Activated CD4-positive, alpha-beta T cell treated with anti-CD3 and anti-CD28 coated beads for 36 hours (primary cell): ENCODE results near the gene OSBPL2. TPM values are rescaled to one million over a fixed set of nuclear protein-coding genes. Genes with fewer than 3 reads are reported as not detected.

ENCODE experiments used
- ATAC-seq: fragments of 200-7000 bp; cut with Tn5 transposase; one replicate; pipeline ENCODE4 v1.10.0; 2021; ENCODE audit warnings: mild to moderate bottlenecking, moderate library complexity
- CTCF ChIA-PET: fragments of 350-600 bp; sonication (Branson Sonifier 250); formaldehyde crosslinking; loops from one replicate; lab custom pipeline; 2021; ENCODE audit warnings: antibody characterized with exemption; lab: Charles Lee
- POLR2A ChIA-PET: fragments of 350-600 bp; sonication (Branson Sonifier 250); formaldehyde crosslinking; loops from one replicate; lab custom pipeline; 2021; ENCODE audit warnings: antibody characterized with exemption, inconsistent platforms; lab: Charles Lee
- DNase-seq: peaks from one replicate; pipeline ENCODE4 v3.0.0-alpha.2; 2020
- H3K27ac Mint-ChIP-seq: one replicate; pipeline ENCODE4 v1.8.0; 2021; ENCODE audit warnings: mixed read lengths
- H3K27me3 Mint-ChIP-seq: one replicate; pipeline ENCODE4 v1.8.0; 2021; ENCODE audit warnings: mixed read lengths
- H3K36me3 Mint-ChIP-seq: one replicate; pipeline ENCODE4 v1.8.0; 2021; ENCODE audit warnings: low read depth, mixed read lengths
- H3K4me1 Mint-ChIP-seq: one replicate; pipeline ENCODE4 v1.8.0; 2021; ENCODE audit warnings: mixed read lengths
- H3K4me3 Mint-ChIP-seq: one replicate; pipeline ENCODE4 v1.8.0; 2021; ENCODE audit warnings: mild to moderate bottlenecking, moderate library complexity, mixed read lengths
- H3K9me3 Mint-ChIP-seq: one replicate; pipeline ENCODE4 v1.8.0; 2021; ENCODE audit warnings: low read depth, mixed read lengths
- intact Hi-C, 2 experiments: fragments of 100-400 bp; cut with DNase I in 1 of 2; cut with micrococcal nuclease in 1 of 2; formaldehyde crosslinking; loops; one replicate each; pipeline versions ENCODE4 v1.14.2 to v1.15.1; 2022 to 2024; cut with DNase I, micrococcal nuclease
- total RNA-seq, 2 experiments: library from RNA; stranded (reverse); gene quantifications; one replicate each; pipeline ENCODE4 v1.2.3, GENCODE V29; 2021

Gene OSBPL2
- total RNA-seq, 2 experiments from 2014 or later = 19.2 to 23.0 TPM

DNA sequence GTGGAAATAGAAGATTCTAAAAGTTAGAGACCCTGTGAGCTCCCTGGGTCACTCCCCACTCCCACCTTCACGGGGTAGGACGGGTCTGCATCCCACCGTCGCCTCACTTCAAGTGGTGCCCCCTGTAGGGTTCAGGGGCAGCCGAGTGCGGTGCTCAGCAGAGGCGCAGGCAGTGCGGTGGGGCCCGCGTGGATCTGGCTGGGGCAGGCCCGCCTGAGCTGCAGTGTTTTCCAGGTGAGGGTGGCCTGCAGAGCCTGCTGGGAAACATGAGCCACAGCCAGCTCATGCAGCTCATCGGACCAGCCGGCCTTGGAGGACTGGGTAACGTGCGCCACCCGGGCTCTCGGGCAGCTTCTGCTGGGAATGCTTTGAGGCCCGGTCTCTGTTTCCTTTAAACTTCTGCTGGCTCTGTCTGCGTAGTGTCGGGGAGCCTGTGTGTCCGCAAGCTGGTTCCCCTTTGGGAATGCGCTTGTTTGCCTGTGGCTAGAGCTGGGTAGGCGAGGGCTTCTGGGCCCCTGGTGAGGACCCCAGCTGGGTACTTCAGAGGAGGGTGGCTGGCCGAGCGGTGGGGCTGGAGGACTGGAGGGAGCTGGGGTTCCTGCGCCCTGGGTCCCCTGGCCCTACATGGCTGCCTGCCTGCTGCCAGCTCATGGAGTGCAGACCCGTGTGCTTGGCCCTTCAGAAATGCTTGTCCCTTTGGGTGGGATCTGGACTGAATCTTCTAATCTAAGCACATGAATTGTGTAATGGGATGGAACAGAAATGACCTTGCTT, 68.3 kb downstream of the OSBPL2 start:
- ChIA-PET CTCF (interaction anchor here (0.6 to 1.1 kb wide), 3 partner anchors 64 to 579 kb away, joined by 3 read pairs; no protein-coding TSS in a partner anchor), POLR2A (interaction anchor here (0.6 kb wide), 1 partner anchor 85 kb away, joined by 3 read pairs; no protein-coding TSS in a partner anchor)
- no peak for ATAC-seq
- intact Hi-C loops = loop anchor here in 1 of 2 experiments (10.0 kb wide), 1 partner anchor 338 kb away; the partner anchor contains the start of gene SLCO4A1
- H3K4me3 Mint-ChIP-seq = no peak overlapping the region
- H3K27me3 Mint-ChIP-seq = no peaks in the 10 kb centered on the region
- no peaks in the 10 kb centered on the region for H3K9me3 Mint-ChIP-seq
- H3K36me3 Mint-ChIP-seq = peaks cover 42% of the 10 kb centered on the region
- DNase-seq = no peak
- H3K27ac Mint-ChIP-seq = no peak overlapping the region
- H3K4me1 Mint-ChIP-seq = peaks cover 22% of the 10 kb centered on the region

- Mint-ChIP-seq H3K36me3 (peaks cover 42% of the 10 kb centered on the region), H3K4me1 (peaks cover 22% of the 10 kb centered on the region), H3K9me3 (no peaks in the 10 kb centered on the region), H3K4me3 (no peak overlapping the region), H3K27me3 (no peaks in the 10 kb centered on the region), H3K27ac (no peak overlapping the region)
- no peak for DNase-seq
- POLR2A ChIA-PET = interaction anchor here (0.6 kb wide), 1 partner anchor 84 kb away, joined by 3 read pairs; no protein-coding TSS in a partner anchor
- intact Hi-C loops = loop anchor here in 1 of 2 experiments (10.0 kb wide), 1 partner anchor 337 kb away; the partner anchor contains the start of gene SLCO4A1
- no peak for ATAC-seq
- CTCF ChIA-PET = interaction anchor here (0.6 kb wide), 1 partner anchor 343 kb away, joined by 3 read pairs; no protein-coding TSS in a partner anchor
These were observed 69.1 kb downstream of the OSBPL2 start for GRCh38 chr20:62307226-62308101.

- ChIA-PET POLR2A (no interaction called here), CTCF (no interaction called here)
- ATAC-seq (no peak), DNase-seq (no peak)
- Mint-ChIP-seq H3K9me3 (no peaks in the 10 kb centered on the region), H3K4me3 (no peak overlapping the region), H3K36me3 (peaks cover 42% of the 10 kb centered on the region), H3K4me1 (peaks cover 22% of the 10 kb centered on the region), H3K27ac (no peak overlapping the region), H3K27me3 (no peaks in the 10 kb centered on the region)
- intact Hi-C loops = loop anchor here in 1 of 2 experiments (10.0 kb wide), 1 partner anchor 337 kb away; the partner anchor contains the start of gene SLCO4A1
These were observed 69.9 kb downstream of the OSBPL2 start for GRCh38 chr20:62308102-62308822.

- no peak for ATAC-seq
- POLR2A ChIA-PET = no interaction called here
These were observed 71.0 kb downstream of the OSBPL2 start for GRCh38 chr20:62309198-62309944.

DNA sequence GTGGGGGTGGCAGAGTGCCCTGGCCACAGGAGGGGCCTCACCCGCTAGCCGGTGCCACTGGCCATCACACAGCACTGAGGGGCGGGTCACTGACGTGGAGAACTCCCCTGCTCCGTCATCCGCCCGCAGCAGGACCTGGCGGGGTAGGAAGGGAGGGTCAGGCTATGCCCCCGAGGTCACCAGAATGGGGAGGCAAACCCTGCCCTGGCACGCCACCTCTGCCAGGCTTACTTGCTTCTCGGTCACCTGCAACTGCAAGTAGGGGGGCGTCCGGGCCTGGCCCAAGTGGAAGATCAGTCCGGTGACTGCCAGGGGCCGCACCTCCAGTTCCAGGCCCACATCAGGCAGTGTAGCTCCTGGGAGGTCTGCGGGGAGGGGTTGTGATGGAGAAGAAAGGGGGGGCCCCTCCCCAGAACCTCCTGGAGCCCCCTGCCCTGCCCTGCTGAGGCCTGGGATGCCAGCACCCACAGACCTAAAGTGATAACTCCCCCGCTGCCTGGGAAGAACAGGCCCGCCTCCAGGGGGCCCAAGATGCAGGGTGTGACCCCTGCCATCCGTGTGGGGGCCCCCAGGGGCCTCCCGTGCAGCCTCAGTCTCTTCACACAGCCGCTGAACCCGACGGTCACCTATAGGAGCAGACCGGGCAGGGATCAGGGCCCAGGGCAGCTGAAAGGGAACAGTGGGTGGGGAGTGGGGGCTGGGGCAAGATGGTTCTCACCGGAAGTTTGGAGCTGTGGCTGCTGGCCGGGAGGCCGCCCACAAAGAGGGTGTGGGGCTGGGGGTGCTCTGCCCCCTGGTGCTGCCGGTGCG, 71.8 kb downstream of the OSBPL2 start:
- ChIA-PET POLR2A (interaction anchor here (0.6 kb wide), 1 partner anchor 128 kb away, joined by 4 read pairs; no protein-coding TSS in a partner anchor), CTCF (no interaction called here)
- ATAC-seq = no peak

More at GRCh38 chr20:62309198-62309944, 71.0 kb downstream of the OSBPL2 start:
- Mint-ChIP-seq H3K36me3 (peaks cover 32% of the 10 kb centered on the region), H3K27me3 (no peaks in the 10 kb centered on the region), H3K4me1 (peaks cover 14% of the 10 kb centered on the region), H3K4me3 (no peak overlapping the region), H3K9me3 (no peaks in the 10 kb centered on the region), H3K27ac (no peak overlapping the region)
- intact Hi-C loops = loop anchor here in 1 of 2 experiments (10.0 kb wide), 1 partner anchor 335 kb away; the partner anchor contains the start of gene SLCO4A1
- CTCF ChIA-PET = no interaction called here
- no peak for DNase-seq

GRCh38 chr20:62310757-62311121, 72.4 kb downstream of the OSBPL2 start:
- no peak overlapping the region for H3K4me3 Mint-ChIP-seq
- no peaks in the 10 kb centered on the region for H3K27me3 Mint-ChIP-seq
- ATAC-seq (no peak), DNase-seq (no peak)
- H3K9me3 Mint-ChIP-seq = no peaks in the 10 kb centered on the region
- intact Hi-C loops = no loop called here
- H3K27ac Mint-ChIP-seq = no peak overlapping the region
- H3K4me1 Mint-ChIP-seq = peaks cover 3% of the 10 kb centered on the region
- ChIA-PET CTCF (no interaction called here), POLR2A (no interaction called here)
- H3K36me3 Mint-ChIP-seq = peaks cover 19% of the 10 kb centered on the region

More for the DNA sequence above, 71.8 kb downstream of the OSBPL2 start:
- intact Hi-C loops = loop anchor here in 1 of 2 experiments (10.0 kb wide), 1 partner anchor 335 kb away; the partner anchor contains the start of gene SLCO4A1
- no peaks in the 10 kb centered on the region for H3K9me3 Mint-ChIP-seq
- H3K27me3 Mint-ChIP-seq = no peaks in the 10 kb centered on the region
- no peak overlapping the region for H3K4me3 Mint-ChIP-seq
- DNase-seq = no peak
- no peak overlapping the region for H3K27ac Mint-ChIP-seq
- H3K4me1 Mint-ChIP-seq = peaks cover 7% of the 10 kb centered on the region
- H3K36me3 Mint-ChIP-seq = peaks cover 24% of the 10 kb centered on the region

DNA sequence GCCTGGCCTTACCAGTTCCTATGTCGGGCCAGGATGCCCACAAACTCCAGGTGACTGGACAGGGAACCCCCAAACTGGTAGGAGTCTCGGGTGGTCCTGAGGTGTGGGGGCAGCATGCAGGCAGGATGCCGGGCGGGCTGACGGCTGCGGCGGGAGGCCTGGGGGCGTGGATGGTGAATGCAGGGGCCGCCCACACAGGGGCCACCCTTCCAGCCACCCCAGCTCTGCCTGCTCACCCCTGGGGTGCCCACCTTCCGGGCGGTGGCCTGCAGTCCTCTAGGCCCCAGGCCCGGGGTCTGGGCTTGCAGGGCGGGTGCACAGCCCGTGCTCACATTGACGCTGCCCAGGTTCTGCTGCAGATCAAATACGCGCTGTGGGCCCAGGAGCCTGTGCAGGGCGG, 72.8 kb downstream of the OSBPL2 start:
- ATAC-seq (no peak), DNase-seq (no peak)
- intact Hi-C loops = no loop called here
- Mint-ChIP-seq H3K36me3 (peaks cover 17% of the 10 kb centered on the region), H3K27ac (no peak overlapping the region), H3K4me1 (no peaks in the 10 kb centered on the region), H3K4me3 (no peak overlapping the region), H3K9me3 (no peaks in the 10 kb centered on the region), H3K27me3 (no peaks in the 10 kb centered on the region)
- CTCF ChIA-PET = no interaction called here
- POLR2A ChIA-PET = no interaction called here

- Mint-ChIP-seq H3K27me3 (no peaks in the 10 kb centered on the region), H3K4me3 (no peak overlapping the region), H3K4me1 (no peaks in the 10 kb centered on the region), H3K36me3 (peaks cover 12% of the 10 kb centered on the region), H3K27ac (no peak overlapping the region), H3K9me3 (no peaks in the 10 kb centered on the region)
- CTCF ChIA-PET = no interaction called here
- DNase-seq = no peak
- intact Hi-C loops = no loop called here
- no peak for ATAC-seq
- POLR2A ChIA-PET = no interaction called here
These were observed 73.7 kb downstream of the OSBPL2 start for GRCh38 chr20:62311832-62312661.

DNA sequence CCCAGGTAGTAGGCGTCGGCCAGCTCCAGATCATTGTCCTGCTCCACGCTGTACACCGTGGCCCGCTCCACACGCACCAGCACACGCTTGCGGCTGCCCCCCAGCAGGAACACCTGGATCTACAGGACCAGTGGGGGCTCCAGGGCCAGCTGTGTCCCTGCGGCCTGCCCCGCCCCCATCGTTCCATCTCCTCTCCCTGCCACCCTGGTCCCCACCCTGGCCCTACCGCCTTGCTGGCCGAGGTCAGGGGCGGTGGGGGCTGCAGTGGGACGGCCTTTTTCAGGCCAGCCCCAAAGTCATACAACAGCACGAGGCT, 74.3 kb downstream of the OSBPL2 start:
- Mint-ChIP-seq H3K27ac (no peak overlapping the region), H3K9me3 (no peaks in the 10 kb centered on the region), H3K4me3 (no peak overlapping the region), H3K4me1 (no peaks in the 10 kb centered on the region), H3K27me3 (no peaks in the 10 kb centered on the region), H3K36me3 (peaks cover 12% of the 10 kb centered on the region)
- no peak for ATAC-seq
- ChIA-PET CTCF (no interaction called here), POLR2A (no interaction called here)
- DNase-seq = no peak
- intact Hi-C loops = no loop called here
